HG02852 (cell line): ENCODE measurements around the gene GIGYF1.
A peak's percentile ranks its signal among the peaks of the same experiment; 100 is the strongest.
"Not testable (repeated sequence)": the region's sequence is repeated elsewhere in the genome, so short reads cannot be mapped to it uniquely, and the experiment has no call there.

Experiments
- ATAC-seq: cut with Tn5 transposase; IDR thresholded peaks from one replicate; pipeline ENCODE4 v1.9.1; 2021; ENCODE audit warnings: mild to moderate bottlenecking, moderate library complexity; ENCODE audit not compliant: unreplicated experiment

GIGYF1 gene

GRCh38 chr7:100694098-100694745 is at the start of gene GIGYF1:
GIGYF1 (minus strand) TSS chr7:100694250; CDS start chr7:100688238, 6,012 bp downstream.
- ATAC-seq, result peak; percentile 46

GRCh38 chr7:100739934-100740333 is 45.9 kb upstream of the GIGYF1 start:
- no peak for ATAC-seq

GRCh38 chr7:100736671-100737070 is 42.6 kb upstream of the GIGYF1 start:
- ATAC-seq, result no peak

GRCh38 chr7:100735730-100736129 is 41.7 kb upstream of the GIGYF1 start:
- ATAC-seq, result no peak

GRCh38 chr7:100731937-100732636 is 38.0 kb upstream of the GIGYF1 start:
- ATAC-seq, result no peak

- ATAC-seq, result no peak
Measured at GRCh38 chr7:100730136-100730800, 36.2 kb upstream of the GIGYF1 start.

GRCh38 chr7:100728196-100728595 is 34.1 kb upstream of the GIGYF1 start:
- no peak for ATAC-seq

GRCh38 chr7:100726996-100727761 is 33.1 kb upstream of the GIGYF1 start:
- ATAC-seq, result no peak

- not testable (repeated sequence) for ATAC-seq
Measured at GRCh38 chr7:100724364-100724763, 30.3 kb upstream of the GIGYF1 start.

- ATAC-seq, result no peak
Measured at GRCh38 chr7:100723732-100724275, 29.8 kb upstream of the GIGYF1 start.

- ATAC-seq, result no peak
Measured at GRCh38 chr7:100722480-100723212, 28.6 kb upstream of the GIGYF1 start.

GRCh38 chr7:100721505-100721812 is 27.4 kb upstream of the GIGYF1 start:
- ATAC-seq, result no peak

- ATAC-seq, result no peak
Measured at GRCh38 chr7:100720671-100721504, 26.8 kb upstream of the GIGYF1 start.

- ATAC-seq, result no peak
Measured at GRCh38 chr7:100720279-100720670, 26.2 kb upstream of the GIGYF1 start, which contains the start of gene EPO. EPO (plus strand) TSS chr7:100720468; CDS start chr7:100720981, 513 bp downstream.

GRCh38 chr7:100719523-100720278 is 25.7 kb upstream of the GIGYF1 start:
- ATAC-seq, result no peak

GRCh38 chr7:100717073-100717472 is 23.0 kb upstream of the GIGYF1 start:
- not testable (repeated sequence) for ATAC-seq

- no peak for ATAC-seq
Measured at GRCh38 chr7:100714725-100715124, 20.7 kb upstream of the GIGYF1 start.

GRCh38 chr7:100711369-100711768 is 17.3 kb upstream of the GIGYF1 start:
- ATAC-seq, result no peak

- no peak for ATAC-seq
Measured at GRCh38 chr7:100710452-100710851, 16.4 kb upstream of the GIGYF1 start.
